Measurements from ENCODE around the gene ZMPSTE24. TPM values are rescaled to one million over a fixed set of nuclear protein-coding genes. Genes with fewer than 3 reads are reported as not detected.
A peak's percentile ranks its signal among the peaks of the same experiment; 100 is the strongest.

The ZMPSTE24 gene
- total RNA-seq, 3 donors from 2014 or later (not counting 1 experiment from before 2014, with no cell fraction given), result 15.3 to 19.5 (median 19.3) TPM

GRCh38 chr1:40337443-40337842, 79.4 kb downstream of the ZMPSTE24 start:
- TF ChIP-seq CTCF (IDR thresholded peaks at IDR 0.05), result no peak
- H3K9me3 ChIP-seq (ENCODE audit: control insufficient read depth, insufficient read depth, low read length), result no peaks in the 10 kb centered on the region
- Mint-ChIP-seq H3K4me1 (peaks cover 6 to 7% of the 10 kb centered on the region in 2 donors), H3K27me3 (ENCODE audit: low read depth in 2 of 2) (peaks cover 7 to 12% of the 10 kb centered on the region in 2 donors), H3K4me3 (no peak overlapping the region), H3K36me3 (no peaks in the 10 kb centered on the region), H3K27ac (no peak overlapping the region), H3K9me3 (no peaks in the 10 kb centered on the region)
- ATAC-seq (no peak), DNase-seq (no peak)
- H3K36me3 ChIP-seq (ENCODE audit: control insufficient read depth, insufficient read depth, low read length), result no peaks in the 10 kb centered on the region
- H3K4me3 ChIP-seq (ENCODE audit: low read length), result no peak overlapping the region
- intact Hi-C loops (cut with micrococcal nuclease), result no loop called here
- peaks cover 12% of the 10 kb centered on the region for H3K4me1 ChIP-seq (ENCODE audit: control insufficient read depth, insufficient read depth, low read length)
- 99% methylated on average over 7 of the region's 8 CpGs for WGBS (ENCODE audit: insufficient coverage)
- H3K27ac ChIP-seq (ENCODE audit: low read length), result no peak overlapping the region
- no peaks in the 10 kb centered on the region for H3K27me3 ChIP-seq (ENCODE audit: control insufficient read depth, insufficient read depth, low read length)

GRCh38 chr1:40338745-40339419, 80.8 kb downstream of the ZMPSTE24 start:
- intact Hi-C loops (cut with micrococcal nuclease), result loop anchor here (1.0 to 2.0 kb wide), 4 partner anchors 65 to 254 kb away; no protein-coding TSS in a partner anchor
- Mint-ChIP-seq H3K27me3 (ENCODE audit: low read depth in 2 of 2) (peaks cover 0 to 8% of the 10 kb centered on the region in 2 donors), H3K9me3 (no peaks in the 10 kb centered on the region), H3K4me3 (no peak overlapping the region), H3K36me3 (no peaks in the 10 kb centered on the region), H3K27ac (peak overlapping the region in 1 of 2 donors; percentile 32), H3K4me1 (peaks cover 6 to 7% of the 10 kb centered on the region in 2 donors)
- DNase-seq, result peak; percentile 84 to 94
- Histone ChIP-seq H3K27ac (ENCODE audit: low read length) (no peak overlapping the region), H3K9me3 (ENCODE audit: control insufficient read depth, insufficient read depth, low read length) (no peaks in the 10 kb centered on the region), H3K4me3 (ENCODE audit: low read length) (no peak overlapping the region), H3K27me3 (ENCODE audit: control insufficient read depth, insufficient read depth, low read length) (no peaks in the 10 kb centered on the region), H3K4me1 (ENCODE audit: control insufficient read depth, insufficient read depth, low read length) (peaks cover 13% of the 10 kb centered on the region), H3K36me3 (ENCODE audit: control insufficient read depth, insufficient read depth, low read length) (no peaks in the 10 kb centered on the region)
- peak; percentile 92 to 100 (median 99) for ATAC-seq
- 44% methylated on average over 21 of the region's 21 CpGs for WGBS (ENCODE audit: insufficient coverage)
- peak; percentile 99 for TF ChIP-seq CTCF (IDR thresholded peaks at IDR 0.05)

- intact Hi-C loops (cut with micrococcal nuclease), result loop anchor here (2.0 kb wide), 2 partner anchors 195 to 255 kb away; no protein-coding TSS in a partner anchor
- Mint-ChIP-seq H3K4me1 (peaks cover 6 to 7% of the 10 kb centered on the region in 2 donors), H3K9me3 (no peaks in the 10 kb centered on the region), H3K36me3 (no peaks in the 10 kb centered on the region), H3K27me3 (ENCODE audit: low read depth in 2 of 2) (peaks cover 0 to 8% of the 10 kb centered on the region in 2 donors), H3K4me3 (no peak overlapping the region), H3K27ac (no peak overlapping the region)
- Histone ChIP-seq H3K4me1 (ENCODE audit: control insufficient read depth, insufficient read depth, low read length) (peaks cover 18% of the 10 kb centered on the region), H3K4me3 (ENCODE audit: low read length) (no peak overlapping the region), H3K27me3 (ENCODE audit: control insufficient read depth, insufficient read depth, low read length) (no peaks in the 10 kb centered on the region), H3K27ac (ENCODE audit: low read length) (no peak overlapping the region), H3K36me3 (ENCODE audit: control insufficient read depth, insufficient read depth, low read length) (no peaks in the 10 kb centered on the region), H3K9me3 (ENCODE audit: control insufficient read depth, insufficient read depth, low read length) (no peaks in the 10 kb centered on the region)
- no peak for DNase-seq
- 68% methylated on average over 6 of the region's 6 CpGs for WGBS (ENCODE audit: insufficient coverage)
- TF ChIP-seq CTCF (IDR thresholded peaks at IDR 0.05), result no peak
- no peak for ATAC-seq
Observed at GRCh38 chr1:40339420-40340323, 81.6 kb downstream of the ZMPSTE24 start.
